DND-41 (cell line): ENCODE results near the gene SLC39A11.

ENCODE experiments used
- ATAC-seq: fragments of 200-7000 bp; cut with Tn5 transposase; 3 replicates; pipeline ENCODE4 v1.9.1; 2021; ENCODE audit warnings: low read depth; ENCODE audit not compliant: insufficient read depth
- DNase-seq: peaks from one replicate; pipeline ENCODE4 v3.0.0-alpha.2; 2020
- H2AFZ ChIP-seq: 2 replicates; pipeline ENCODE4 v1.6.0; 2012; ENCODE audit warnings: low read depth, low read length
- H3K27ac ChIP-seq: 2 replicates; pipeline ENCODE4 v1.5.1; 2012; ENCODE audit warnings: low read length, inconsistent platforms
- H3K27me3 ChIP-seq: fragments of 200-600 bp; sonication (generic); 2 replicates; pipeline ENCODE4 v1.6.0; 2012; ENCODE audit warnings: low read length, mild to moderate bottlenecking, inconsistent platforms; ENCODE audit not compliant: insufficient read depth, poor library complexity
- H3K36me3 ChIP-seq: 2 replicates; pipeline ENCODE4 v1.5.1; 2012; ENCODE audit warnings: low read length, inconsistent platforms; ENCODE audit not compliant: insufficient read depth
- H3K4me1 ChIP-seq: 2 replicates; pipeline ENCODE4 v1.5.1; 2012; ENCODE audit warnings: mild to moderate bottlenecking, low read length; ENCODE audit not compliant: insufficient read depth
- H3K4me2 ChIP-seq: 2 replicates; pipeline ENCODE4 v1.6.0; 2012; ENCODE audit warnings: mild to moderate bottlenecking, moderate library complexity, low read length, inconsistent platforms; ENCODE audit not compliant: insufficient read depth
- H3K4me3 ChIP-seq, 2 experiments: fragments of 200-600 bp in 1 of 2; shearing (Covaris generic) in 1 of 2; 2 replicates each; pipeline ENCODE4 v1.5.1; 2012 to 2016; ENCODE audit warnings: inconsistent platforms in 2 of 2, low read length in 2 of 2, mild to moderate bottlenecking in 2 of 2, low read depth in 1 of 2, moderate library complexity in 1 of 2
- H3K79me2 ChIP-seq: 2 replicates; pipeline ENCODE4 v1.6.0; 2012; ENCODE audit warnings: low read length, inconsistent platforms; ENCODE audit not compliant: insufficient read depth
- H3K9ac ChIP-seq: 2 replicates; pipeline ENCODE4 v1.6.0; 2012; ENCODE audit warnings: low read depth, mild to moderate bottlenecking, inconsistent platforms, low read length, moderate library complexity
- H3K9me3 ChIP-seq: 2 replicates; pipeline ENCODE4 v1.5.1; 2012; ENCODE audit warnings: low read length, moderate library complexity, mild to moderate bottlenecking, inconsistent platforms; ENCODE audit not compliant: insufficient read depth, severe bottlenecking
- H4K20me1 ChIP-seq: 2 replicates; pipeline ENCODE4 v1.6.0; 2012; ENCODE audit warnings: low read length; ENCODE audit not compliant: insufficient read depth
- EZH2 ChIP-seq: IDR thresholded peaks from 3 replicates; pipeline ENCODE4 v1.6.1; 2012; ENCODE audit warnings: borderline replicate concordance, low read depth, mild to moderate bottlenecking, moderate library complexity, low read length, inconsistent platforms; ENCODE audit not compliant: severe bottlenecking
- TF ChIP-seq, protein P1 (sequence below): IDR thresholded peaks from 2 replicates; pipeline ENCODE4 v1.5.1; 2012; ENCODE audit warnings: borderline replicate concordance, low read length, moderate library complexity, mild to moderate bottlenecking; ENCODE audit not compliant: poor library complexity, severe bottlenecking; ENCODE audit errors: extremely low read depth

SLC39A11 gene

GRCh38 chr17:73065376-73065775 lies 27.1 kb downstream of the SLC39A11 start:
- Histone ChIP-seq H3K9ac (no peak overlapping the region), H3K79me2 (no peaks in the 10 kb centered on the region), H4K20me1 (no peaks in the 10 kb centered on the region), H3K4me3 (no peak overlapping the region), H2AFZ (no peak overlapping the region), H3K27me3 (no peaks in the 10 kb centered on the region), H3K9me3 (no peaks in the 10 kb centered on the region), H3K27ac (no peak overlapping the region), H3K4me1 (peaks cover 10% of the 10 kb centered on the region; the same call in 1 of the 2 replicates), H3K36me3 (no peaks in the 10 kb centered on the region), H3K4me2 (no peak overlapping the region)
- no peak for DNase-seq
- ATAC-seq = no peak
- TF ChIP-seq, protein P1, sequence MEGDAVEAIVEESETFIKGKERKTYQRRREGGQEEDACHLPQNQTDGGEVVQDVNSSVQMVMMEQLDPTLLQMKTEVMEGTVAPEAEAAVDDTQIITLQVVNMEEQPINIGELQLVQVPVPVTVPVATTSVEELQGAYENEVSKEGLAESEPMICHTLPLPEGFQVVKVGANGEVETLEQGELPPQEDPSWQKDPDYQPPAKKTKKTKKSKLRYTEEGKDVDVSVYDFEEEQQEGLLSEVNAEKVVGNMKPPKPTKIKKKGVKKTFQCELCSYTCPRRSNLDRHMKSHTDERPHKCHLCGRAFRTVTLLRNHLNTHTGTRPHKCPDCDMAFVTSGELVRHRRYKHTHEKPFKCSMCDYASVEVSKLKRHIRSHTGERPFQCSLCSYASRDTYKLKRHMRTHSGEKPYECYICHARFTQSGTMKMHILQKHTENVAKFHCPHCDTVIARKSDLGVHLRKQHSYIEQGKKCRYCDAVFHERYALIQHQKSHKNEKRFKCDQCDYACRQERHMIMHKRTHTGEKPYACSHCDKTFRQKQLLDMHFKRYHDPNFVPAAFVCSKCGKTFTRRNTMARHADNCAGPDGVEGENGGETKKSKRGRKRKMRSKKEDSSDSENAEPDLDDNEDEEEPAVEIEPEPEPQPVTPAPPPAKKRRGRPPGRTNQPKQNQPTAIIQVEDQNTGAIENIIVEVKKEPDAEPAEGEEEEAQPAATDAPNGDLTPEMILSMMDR = no peak
- TF ChIP-seq EZH2 = no peak

DNA sequence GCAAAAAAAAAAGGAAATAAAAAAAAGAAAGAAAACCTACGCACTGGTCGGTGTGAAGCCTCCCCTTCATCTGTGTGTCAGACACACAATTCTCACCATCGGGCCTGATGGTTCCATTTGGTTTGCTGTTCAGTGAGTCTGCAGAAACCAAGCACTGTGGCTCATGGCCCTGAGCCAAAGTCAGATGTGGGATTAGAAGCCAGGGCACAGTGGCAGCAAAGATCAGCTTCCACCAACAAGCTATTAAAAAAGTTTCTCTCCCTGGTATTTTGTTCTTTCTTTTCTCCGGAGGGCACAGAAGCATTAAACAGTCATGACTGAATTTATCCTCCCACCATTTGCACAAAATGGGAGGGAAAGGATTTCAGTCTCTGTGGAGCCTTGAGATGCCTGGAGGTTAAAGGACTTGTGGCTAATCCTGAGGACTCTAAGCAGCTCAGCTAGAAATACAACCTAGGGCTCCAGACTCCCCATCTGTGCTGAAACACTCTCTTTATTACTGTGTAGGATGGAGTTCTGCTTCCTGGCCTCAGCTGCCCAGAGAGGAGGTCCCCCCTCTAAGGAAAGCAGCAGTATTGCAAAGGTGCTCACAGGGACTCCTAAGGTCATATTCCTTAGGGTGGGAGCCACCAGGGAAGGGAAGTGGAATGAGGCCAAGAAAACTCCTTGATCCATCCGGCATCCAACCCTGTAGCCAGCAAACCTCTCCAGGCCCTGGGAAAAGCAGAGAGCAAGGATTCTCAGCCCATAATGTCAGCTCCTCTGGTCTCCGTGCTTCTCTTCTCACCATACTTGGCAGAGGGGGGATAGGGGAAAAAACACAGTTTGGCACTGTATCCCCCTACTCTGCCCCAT lies 28.2 kb downstream of the SLC39A11 start:
- no peak overlapping the region for H3K4me2 ChIP-seq
- no peaks in the 10 kb centered on the region for H4K20me1 ChIP-seq
- H3K9me3 ChIP-seq = no peaks in the 10 kb centered on the region
- DNase-seq (peak; percentile 58), ATAC-seq (peak; percentile 79)
- H3K9ac ChIP-seq = no peak overlapping the region
- H3K27me3 ChIP-seq = no peaks in the 10 kb centered on the region
- no peaks in the 10 kb centered on the region for H3K36me3 ChIP-seq
- no peak overlapping the region for H3K4me3 ChIP-seq
- H2AFZ ChIP-seq = no peak overlapping the region
- TF ChIP-seq, protein P1 = no peak
- TF ChIP-seq EZH2 = no peak
- H3K4me1 ChIP-seq = peaks cover 10% of the 10 kb centered on the region; the same call in 1 of the 2 replicates
- H3K27ac ChIP-seq = no peak overlapping the region
- H3K79me2 ChIP-seq = no peaks in the 10 kb centered on the region

DNA sequence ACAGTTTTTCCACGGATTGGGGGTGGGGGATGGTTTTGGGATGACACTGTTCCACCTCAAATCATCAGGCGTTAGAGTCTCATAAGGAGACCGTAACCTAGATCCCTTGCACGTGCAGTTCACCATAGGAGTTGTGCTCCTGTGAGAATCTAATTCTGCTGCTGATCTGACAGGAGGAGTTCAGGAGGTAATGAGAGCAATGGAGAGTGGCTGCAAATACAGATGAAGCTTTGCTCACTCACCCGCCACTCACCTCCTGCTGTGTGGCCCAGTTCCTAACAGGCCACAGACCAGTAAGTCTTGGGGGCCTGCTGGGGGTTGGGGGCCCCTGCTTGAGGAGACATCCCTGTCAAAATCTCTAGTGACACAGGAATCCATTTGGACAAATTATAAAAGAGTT lies 29.8 kb downstream of the SLC39A11 start:
- TF ChIP-seq, protein P1 = no peak
- no peak for TF ChIP-seq EZH2
- DNase-seq (no peak), ATAC-seq (no peak)

More for the DNA sequence above, 29.8 kb downstream of the SLC39A11 start:
- H3K27me3 ChIP-seq = no peaks in the 10 kb centered on the region
- H4K20me1 ChIP-seq = no peaks in the 10 kb centered on the region
- H3K9ac ChIP-seq = no peak overlapping the region
- H3K4me1 ChIP-seq = peaks cover 10% of the 10 kb centered on the region; the same call in 1 of the 2 replicates
- no peak overlapping the region for H3K4me3 ChIP-seq
- H3K9me3 ChIP-seq = no peaks in the 10 kb centered on the region
- no peaks in the 10 kb centered on the region for H3K36me3 ChIP-seq
- no peak overlapping the region for H2AFZ ChIP-seq
- H3K79me2 ChIP-seq = no peaks in the 10 kb centered on the region
- no peak overlapping the region for H3K27ac ChIP-seq
- no peak overlapping the region for H3K4me2 ChIP-seq
